Measurements from ENCODE around the gene SLC6A20.

- no peak for TF ChIP-seq ZBTB8A (CRISPR knock-in tag; IDR thresholded peaks at IDR 0.05; ENCODE audit: borderline replicate concordance, low read depth)
- no peak for TF ChIP-seq GRHL1 (CRISPR knock-in tag; conservative IDR thresholded peaks at IDR 0.05)
- no peak for TF ChIP-seq CTCF (CRISPR knock-in tag; IDR thresholded peaks at IDR 0.05)
- no peak for TF ChIP-seq ZNF761 (CRISPR knock-in tag; conservative IDR thresholded peaks at IDR 0.05)
- TF ChIP-seq BCLAF1 (IDR thresholded peaks at IDR 0.05) = no peak
Observed at GRCh38 chr3:45761831-45762230, 34.5 kb downstream of the SLC6A20 start.
